GM18951 (cell line): Measurements from ENCODE around the gene CAVIN2.

Source experiments
- POLR2A ChIP-seq: IDR thresholded peaks from 4 replicates; pipeline ENCODE4 v1.6.1; 2011; ENCODE audit warnings: mild to moderate bottlenecking; ENCODE audit not compliant: insufficient read length, insufficient read depth; ENCODE audit errors: extremely low read depth
- in situ Hi-C: fragments of 300-500 bp; cut with MboI; formaldehyde crosslinking; loops from one replicate; pipeline ENCODE4 v1.12.0; 2022; ENCODE audit warnings: low sequenced_read_pairs, mixed read lengths, inconsistent platforms; ENCODE audit not compliant: unreplicated experiment

The CAVIN2 gene

DNA sequence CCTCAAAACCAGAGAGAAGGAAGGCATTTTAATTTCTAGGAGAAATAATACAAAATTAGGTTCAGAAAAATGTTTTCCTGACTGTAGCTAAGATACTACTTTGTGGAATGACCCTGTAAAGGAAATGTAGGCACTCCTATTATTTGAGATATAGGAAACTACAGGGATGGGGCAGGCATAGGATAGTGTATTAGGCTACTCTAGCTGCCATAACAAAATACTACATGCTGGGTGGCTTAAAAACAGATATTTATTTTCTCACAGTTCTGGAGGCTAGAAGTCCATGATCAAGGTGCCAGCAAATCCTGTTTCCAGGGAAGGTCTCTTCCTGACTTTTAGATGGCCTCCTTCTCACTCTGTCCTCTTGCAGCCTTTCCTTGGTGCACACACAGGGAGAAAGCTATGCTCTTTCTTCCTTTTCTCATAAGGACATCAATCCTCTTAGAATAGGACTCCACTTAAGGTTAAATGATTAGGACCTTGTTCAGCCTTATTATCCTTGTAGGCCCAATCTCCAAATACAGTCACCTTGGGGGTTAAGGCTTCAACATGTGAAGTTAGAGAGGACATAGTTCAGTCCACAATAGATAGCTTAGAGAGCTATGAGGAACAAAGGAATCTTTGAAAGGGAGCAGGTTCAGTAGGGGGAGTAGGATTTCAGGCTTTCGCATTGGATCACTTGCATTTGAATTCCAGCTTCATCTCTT is 14.0 kb upstream of the CAVIN2 start:
- TF ChIP-seq POLR2A = no peak
- in situ Hi-C loops = no loop called here

DNA sequence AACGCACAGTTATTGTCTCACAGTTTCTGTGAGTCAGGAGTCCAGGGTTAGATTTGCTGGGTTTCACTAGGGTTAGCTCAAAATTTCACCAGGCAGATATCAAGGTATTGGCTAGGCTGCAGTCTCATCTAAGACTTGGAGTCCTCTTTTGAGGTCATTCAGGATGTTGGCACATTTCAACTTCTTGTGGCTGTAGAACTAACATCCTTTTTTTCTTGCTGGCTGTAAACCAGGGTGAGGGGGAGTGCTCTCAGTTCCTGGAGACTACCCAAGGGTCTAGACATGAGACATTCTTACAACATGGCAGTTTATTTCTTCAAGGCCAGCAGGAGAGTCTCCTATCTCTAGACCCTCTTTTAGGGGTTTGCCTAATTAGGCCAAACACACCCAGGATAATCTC is 12.8 kb upstream of the CAVIN2 start:
- TF ChIP-seq POLR2A = no peak

DNA sequence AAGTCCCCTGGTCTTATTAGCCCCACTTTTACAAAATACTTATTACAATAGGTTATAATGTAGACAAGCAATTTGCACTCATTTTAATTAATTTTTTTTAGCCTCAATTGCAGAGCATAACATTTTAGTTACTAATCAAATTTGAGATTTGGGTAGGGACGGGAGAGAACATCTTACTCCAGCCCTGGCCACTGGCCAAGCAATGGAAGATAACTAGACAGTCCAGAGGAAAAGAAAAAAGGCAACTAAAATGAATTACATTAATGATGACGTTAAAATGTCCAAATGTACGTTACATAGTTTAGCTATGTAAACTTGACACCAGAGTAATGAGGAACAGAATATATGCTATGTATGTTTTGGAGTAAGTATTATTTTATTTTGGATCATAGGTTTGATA is 11.0 kb upstream of the CAVIN2 start:
- in situ Hi-C loops = no loop called here

More for the DNA sequence above, 12.8 kb upstream of the CAVIN2 start:
- in situ Hi-C loops = no loop called here

GRCh38 chr2:191857259-191857805 is 10.4 kb upstream of the CAVIN2 start:
- no peak for TF ChIP-seq POLR2A
- in situ Hi-C loops = no loop called here

More for the DNA sequence above, 11.0 kb upstream of the CAVIN2 start:
- no peak for TF ChIP-seq POLR2A

DNA sequence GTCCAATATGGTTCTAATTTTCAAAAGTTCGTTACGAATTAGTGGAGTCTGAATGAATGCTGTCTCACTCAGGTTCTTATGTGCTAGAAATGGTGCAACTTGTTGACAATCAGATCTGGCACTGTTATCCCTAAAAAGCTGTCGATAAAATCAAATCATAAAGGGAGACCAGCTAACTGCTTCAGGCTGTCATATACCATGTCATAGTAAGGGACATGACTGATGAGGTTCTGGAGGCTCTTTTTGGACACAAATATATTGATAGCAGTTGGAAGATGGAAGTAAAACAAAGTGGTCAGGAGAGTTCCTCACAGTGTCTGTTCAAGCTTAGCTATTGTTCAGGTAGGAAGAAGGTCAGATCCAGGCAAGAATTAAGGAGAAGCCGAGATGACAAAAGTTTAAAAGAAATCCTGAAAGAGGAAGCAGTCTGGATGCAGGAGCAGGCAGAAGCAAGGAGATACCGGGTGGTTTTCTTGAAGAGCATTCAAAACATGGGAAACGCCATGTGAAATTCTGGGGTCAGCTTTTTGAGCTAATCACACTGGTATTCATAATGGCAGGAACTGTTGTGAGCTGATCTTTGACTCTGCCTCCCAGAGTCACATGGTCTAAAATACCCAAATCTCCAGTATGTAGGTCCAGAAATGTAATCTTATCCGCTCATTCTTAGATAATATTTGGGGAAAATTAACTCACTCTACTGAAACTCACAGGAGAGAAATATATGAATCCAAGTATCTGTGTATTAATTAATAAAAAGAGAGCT is 9.4 kb upstream of the CAVIN2 start:
- in situ Hi-C loops = no loop called here
- TF ChIP-seq POLR2A = no peak

GRCh38 chr2:191855382-191855781 is 8.5 kb upstream of the CAVIN2 start:
- in situ Hi-C loops = no loop called here
- no peak for TF ChIP-seq POLR2A

DNA sequence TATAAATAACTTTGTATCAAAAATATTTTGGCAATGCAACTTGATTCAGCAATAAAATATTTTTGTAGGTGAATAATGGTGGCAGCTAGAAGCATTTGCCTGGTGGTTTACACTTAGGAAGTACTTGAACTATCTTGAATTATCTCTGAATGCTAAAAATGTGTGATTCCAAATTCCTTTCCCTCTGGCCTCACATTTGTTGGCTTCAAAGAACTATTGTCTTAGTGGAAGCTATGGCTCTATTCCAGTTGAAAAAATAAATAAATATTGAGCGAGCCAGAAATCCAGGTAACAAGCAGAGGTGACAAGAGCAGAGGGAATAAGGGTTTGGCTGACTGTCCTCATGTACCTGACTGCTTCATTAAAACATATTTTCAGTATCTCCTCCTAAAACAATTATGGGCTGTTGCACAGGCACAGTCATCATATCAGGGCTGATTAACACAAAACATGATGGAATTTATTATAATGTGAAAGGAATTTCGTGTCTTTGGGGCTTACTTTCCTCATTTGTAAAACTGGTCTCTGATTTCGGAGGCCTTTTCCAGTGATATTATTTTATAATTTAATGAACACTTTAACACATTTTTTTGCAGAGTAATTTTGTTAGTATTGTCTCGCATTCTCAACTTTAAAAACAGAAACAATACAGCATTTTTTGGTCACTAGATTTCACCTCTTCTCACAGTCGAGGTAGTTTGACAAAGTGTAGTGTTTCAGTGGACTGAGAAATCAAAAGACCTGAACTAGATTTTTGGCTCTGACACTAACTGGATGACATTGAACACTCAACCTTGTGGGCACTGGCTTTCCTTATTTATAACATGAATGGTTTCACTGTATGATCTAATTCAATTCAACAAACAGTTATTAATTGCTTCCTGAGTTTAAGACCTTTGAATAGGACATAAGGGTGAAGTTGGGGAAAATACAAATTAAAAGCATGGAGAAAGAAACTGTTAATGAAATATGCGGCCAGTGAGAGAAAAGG is 7.8 kb upstream of the CAVIN2 start:
- in situ Hi-C loops = no loop called here
- TF ChIP-seq POLR2A = no peak

DNA sequence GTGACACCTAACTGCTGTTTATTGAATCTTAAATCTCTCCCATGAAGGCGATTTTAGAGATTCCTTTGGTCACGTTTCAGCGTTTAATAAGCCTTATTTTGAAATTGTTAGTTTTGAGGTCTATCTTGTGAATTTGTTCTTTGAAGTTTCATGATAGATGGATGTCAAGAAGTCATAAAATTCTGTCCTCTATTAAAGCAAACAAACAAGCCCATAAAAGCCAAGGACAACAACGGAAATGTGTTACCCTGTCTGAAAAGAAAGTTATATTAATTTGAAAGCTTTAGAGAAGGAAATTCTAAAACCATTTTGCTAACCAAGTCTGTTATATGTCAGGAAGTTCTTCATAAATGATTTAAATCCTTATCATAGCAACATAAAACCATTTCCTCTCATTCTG is 7.0 kb upstream of the CAVIN2 start:
- in situ Hi-C loops = no loop called here
- no peak for TF ChIP-seq POLR2A

DNA sequence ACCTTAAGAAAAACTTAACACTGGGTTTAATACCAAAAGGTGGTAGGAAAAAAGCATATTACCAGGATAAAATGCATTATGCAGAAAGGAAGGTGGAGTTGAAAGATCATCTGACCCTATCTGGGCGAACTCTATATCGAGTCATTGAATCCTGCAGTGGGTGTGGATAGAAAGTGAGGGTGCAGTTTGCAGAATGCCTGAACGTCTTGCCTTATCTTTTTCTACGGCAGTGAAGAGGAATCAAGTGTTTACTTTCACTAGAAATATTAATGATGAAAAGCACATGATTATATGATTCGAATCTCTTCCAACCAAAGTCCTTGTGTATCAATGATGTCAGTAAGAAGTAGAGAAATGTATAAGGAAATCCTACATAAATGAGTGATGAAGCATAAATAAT is 4.3 kb upstream of the CAVIN2 start:
- TF ChIP-seq POLR2A = no peak
- in situ Hi-C loops = no loop called here

DNA sequence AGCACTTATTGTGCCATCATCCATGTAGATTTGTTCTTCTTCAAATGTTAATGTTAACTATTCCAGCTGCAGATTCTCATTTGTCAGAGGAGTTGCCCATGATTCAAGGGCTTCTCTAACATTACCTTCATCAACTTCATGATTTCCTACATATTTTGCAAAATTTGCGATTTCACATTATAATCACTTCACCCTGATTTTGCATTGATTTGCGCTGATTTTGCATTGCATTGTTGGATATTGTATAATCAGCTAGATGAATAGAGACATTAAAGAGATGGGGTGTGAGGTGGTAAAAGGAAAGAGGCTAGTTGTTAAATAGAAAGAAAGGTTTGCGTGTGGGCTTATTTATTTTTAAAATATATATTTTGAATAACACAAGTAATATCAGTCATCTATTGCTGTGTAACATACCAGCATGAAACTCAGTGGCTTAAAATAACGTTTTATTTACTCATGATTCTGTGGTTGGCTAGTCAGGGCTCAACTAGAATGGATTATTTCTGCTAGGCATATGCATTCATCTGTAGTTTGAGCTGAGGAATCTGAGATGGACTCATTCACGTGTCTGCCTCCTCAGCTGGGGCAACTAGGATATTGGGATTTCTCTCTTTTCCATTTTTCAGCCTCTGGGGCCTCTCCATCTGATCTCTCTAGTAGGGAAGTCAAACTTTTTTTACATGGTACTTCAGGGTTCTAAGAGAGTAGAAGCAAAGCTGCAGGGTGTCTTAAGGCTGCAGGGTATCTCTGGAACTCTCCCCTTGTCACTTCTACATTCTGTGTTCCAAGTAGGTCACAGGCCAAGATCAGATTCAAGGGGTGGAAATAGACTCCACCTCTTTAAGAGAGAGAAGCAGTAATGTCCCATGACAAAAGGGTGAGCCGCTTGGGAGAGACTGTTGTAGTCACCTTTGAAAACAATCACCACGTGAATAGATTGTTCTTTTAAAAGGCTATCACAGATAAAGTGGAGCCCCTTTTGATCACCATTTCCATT is 2.2 kb upstream of the CAVIN2 start:
- in situ Hi-C loops = no loop called here
- TF ChIP-seq POLR2A = no peak

GRCh38 chr2:191847764-191848163 is 876 bp upstream of the CAVIN2 start:
- in situ Hi-C loops = no loop called here
- TF ChIP-seq POLR2A = no peak
